CD4-positive, alpha-beta T cell (primary cell): Measurements from ENCODE around the gene CDH24. TPM values are rescaled to one million over a fixed set of nuclear protein-coding genes. Genes with fewer than 3 reads are reported as not detected.

ENCODE experiments used
- ATAC-seq: fragments of 200-7000 bp; cut with Tn5 transposase; one replicate; pipeline ENCODE4 v1.10.0; 2022; ENCODE audit warnings: mild to moderate bottlenecking; ENCODE audit not compliant: poor library complexity
- CTCF ChIA-PET: fragments of 350-600 bp; sonication (Branson Sonifier 250); formaldehyde crosslinking; loops from one replicate; lab custom pipeline; 2021; ENCODE audit warnings: antibody characterized with exemption, inconsistent platforms; lab: Charles Lee
- POLR2A ChIA-PET: fragments of 350-600 bp; sonication (Branson Sonifier 250); formaldehyde crosslinking; loops from one replicate; lab custom pipeline; 2021; ENCODE audit warnings: antibody characterized with exemption, inconsistent platforms; lab: Charles Lee
- DNase-seq, 14 experiments: peaks; one replicate each; pipeline ENCODE4 v3.0.0-alpha.2; 2013 to 2020; ENCODE audit warnings: mixed read lengths in 2 of 14
- H3K27ac ChIP-seq, 2 donors: one replicate each; pipeline versions ENCODE4 v1.5.1 to v1.7.0; 2013; ENCODE audit warnings: low read length in 2 of 2, low read depth in 1 of 2, mild to moderate bottlenecking in 1 of 2
- H3K27me3 ChIP-seq, 2 experiments: 1 replicate in 1 of 2; 2 replicates in 1 of 2; pipeline versions ENCODE4 v1.6.1 to v1.7.0; 2013; ENCODE audit warnings: low read length in 2 of 2, control low read depth in 1 of 2, mild to moderate bottlenecking in 1 of 2, moderate library complexity in 1 of 2; ENCODE audit not compliant: insufficient read depth in 2 of 2, control insufficient read depth in 1 of 2
- H3K36me3 ChIP-seq: one replicate; pipeline ENCODE4 v1.6.1; 2013; ENCODE audit warnings: low read length, control low read depth; ENCODE audit not compliant: insufficient read depth
- H3K4me1 ChIP-seq: one replicate; pipeline ENCODE4 v1.6.1; 2013; ENCODE audit warnings: low read length, control low read depth; ENCODE audit not compliant: insufficient read depth
- H3K4me3 ChIP-seq: one replicate; pipeline ENCODE4 v1.5.1; 2013; ENCODE audit warnings: mild to moderate bottlenecking, low read length, moderate library complexity
- H3K9me3 ChIP-seq, 2 experiments: 1 replicate in 1 of 2; 2 replicates in 1 of 2; pipeline versions ENCODE4 v1.6.1 to v1.7.0; 2013; ENCODE audit warnings: low read length in 2 of 2, mild to moderate bottlenecking in 2 of 2, control low read depth in 1 of 2, moderate library complexity in 1 of 2; ENCODE audit not compliant: control insufficient read depth in 1 of 2, insufficient read depth in 1 of 2
- H3K27ac Mint-ChIP-seq: one replicate; pipeline ENCODE4 v1.8.0; 2020; ENCODE audit warnings: mixed read lengths
- H3K27me3 Mint-ChIP-seq: one replicate; pipeline ENCODE4 v1.8.0; 2021; ENCODE audit warnings: mixed read lengths
- H3K36me3 Mint-ChIP-seq: one replicate; pipeline ENCODE4 v1.8.0; 2021; ENCODE audit warnings: low read depth, mixed read lengths
- H3K4me1 Mint-ChIP-seq: one replicate; pipeline ENCODE4 v1.8.0; 2021; ENCODE audit warnings: low read depth, mixed read lengths
- H3K4me3 Mint-ChIP-seq: one replicate; pipeline ENCODE4 v1.8.0; 2020; ENCODE audit warnings: mild to moderate bottlenecking, mixed read lengths
- H3K9me3 Mint-ChIP-seq: one replicate; pipeline ENCODE4 v1.8.0; 2020; ENCODE audit warnings: mixed read lengths
- intact Hi-C, 2 experiments: fragments of 100-400 bp; cut with DNase I in 1 of 2; cut with micrococcal nuclease in 1 of 2; formaldehyde crosslinking; loops; one replicate each; pipeline versions ENCODE4 v1.15.1 to v1.9.0; 2023 to 2025; cut with DNase I, micrococcal nuclease
- total RNA-seq, 174 experiments: library from RNA in 2 of 174; stranded (reverse) in 2 of 174; gene quantifications; one replicate each; pipeline ENCODE4 v1.2.3 and lab custom pipeline; 2021 to 2026
- TF ChIP-seq, protein P1 (sequence below): fragments of 200-600 bp; IDR thresholded peaks from one replicate; pipeline ENCODE4 v1.8.0; 2022; ENCODE audit warnings: antibody characterized with exemption, mild to moderate bottlenecking

Gene CDH24
- total RNA-seq, 2 experiments from 2014 or later: 3.3 to 3.7 TPM

GRCh38 chr14:23071921-23072539, 14.7 kb upstream of the CDH24 start:
- intact Hi-C loops: loop anchor here (2.0 to 5.0 kb wide), 3 partner anchors 23 to 111 kb away; partner anchors contain the start of genes ACIN1 (in 1 of the 2), C14orf119 (in 1 of the 2) and SLC7A8 (in 1 of the 2)

GRCh38 chr14:23071244-23071920, 14.1 kb upstream of the CDH24 start:
- H3K27ac Mint-ChIP-seq: peak overlapping the region; percentile 84
- H3K9me3 Mint-ChIP-seq: no peaks in the 10 kb centered on the region
- Histone ChIP-seq H3K27me3 (no peaks in the 10 kb centered on the region), H3K4me3 (peak overlapping the region; percentile 67), H3K9me3 (no peaks in the 10 kb centered on the region), H3K4me1 (peaks cover 36% of the 10 kb centered on the region), H3K36me3 (peaks cover 69% of the 10 kb centered on the region), H3K27ac (peak overlapping the region; percentile 66 to 70)
- peak overlapping the region; percentile 93 for H3K4me3 Mint-ChIP-seq
- TF ChIP-seq, protein P1, sequence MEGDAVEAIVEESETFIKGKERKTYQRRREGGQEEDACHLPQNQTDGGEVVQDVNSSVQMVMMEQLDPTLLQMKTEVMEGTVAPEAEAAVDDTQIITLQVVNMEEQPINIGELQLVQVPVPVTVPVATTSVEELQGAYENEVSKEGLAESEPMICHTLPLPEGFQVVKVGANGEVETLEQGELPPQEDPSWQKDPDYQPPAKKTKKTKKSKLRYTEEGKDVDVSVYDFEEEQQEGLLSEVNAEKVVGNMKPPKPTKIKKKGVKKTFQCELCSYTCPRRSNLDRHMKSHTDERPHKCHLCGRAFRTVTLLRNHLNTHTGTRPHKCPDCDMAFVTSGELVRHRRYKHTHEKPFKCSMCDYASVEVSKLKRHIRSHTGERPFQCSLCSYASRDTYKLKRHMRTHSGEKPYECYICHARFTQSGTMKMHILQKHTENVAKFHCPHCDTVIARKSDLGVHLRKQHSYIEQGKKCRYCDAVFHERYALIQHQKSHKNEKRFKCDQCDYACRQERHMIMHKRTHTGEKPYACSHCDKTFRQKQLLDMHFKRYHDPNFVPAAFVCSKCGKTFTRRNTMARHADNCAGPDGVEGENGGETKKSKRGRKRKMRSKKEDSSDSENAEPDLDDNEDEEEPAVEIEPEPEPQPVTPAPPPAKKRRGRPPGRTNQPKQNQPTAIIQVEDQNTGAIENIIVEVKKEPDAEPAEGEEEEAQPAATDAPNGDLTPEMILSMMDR: no peak
- H3K4me1 Mint-ChIP-seq: peaks cover 43% of the 10 kb centered on the region
- intact Hi-C loops: loop anchor here (2.0 to 5.0 kb wide), 3 partner anchors 23 to 111 kb away; partner anchors contain the start of genes ACIN1 (in 1 of the 2), C14orf119 (in 1 of the 2) and SLC7A8 (in 1 of the 2)
- peak; percentile 94 for ATAC-seq
- peak; percentile 63 to 91 (median 73) for DNase-seq
- H3K27me3 Mint-ChIP-seq: no peaks in the 10 kb centered on the region
- ChIA-PET POLR2A (interaction anchor here (0.7 to 4.5 kb wide), 9 partner anchors 9 to 501 kb away, joined by 3 to 35 read pairs (median 5); partner anchors contain the start of genes ACIN1, C14orf119, HOMEZ and MRPL52), CTCF (interaction anchor here (1.2 to 2.2 kb wide), 5 partner anchors 13 to 85 kb away, joined by 4 to 7 read pairs (median 6); partner anchors contain the start of genes ACIN1 and C14orf119)
- H3K36me3 Mint-ChIP-seq: peaks cover 66% of the 10 kb centered on the region

More at GRCh38 chr14:23071921-23072539, 14.7 kb upstream of the CDH24 start:
- POLR2A ChIA-PET: interaction anchor here (0.7 to 4.5 kb wide), 9 partner anchors 9 to 502 kb away, joined by 3 to 35 read pairs (median 5); partner anchors contain the start of genes ACIN1, C14orf119, HOMEZ and MRPL52
- peaks cover 69% of the 10 kb centered on the region for H3K36me3 ChIP-seq
- Mint-ChIP-seq H3K27me3 (no peaks in the 10 kb centered on the region), H3K27ac (peak overlapping the region; percentile 84), H3K36me3 (peaks cover 66% of the 10 kb centered on the region), H3K4me3 (peak overlapping the region; percentile 93), H3K9me3 (no peaks in the 10 kb centered on the region), H3K4me1 (peaks cover 43% of the 10 kb centered on the region)
- CTCF ChIA-PET: interaction anchor here (0.7 to 2.2 kb wide), 6 partner anchors 10 to 85 kb away, joined by 4 to 7 read pairs (median 6); partner anchors contain the start of genes ACIN1 and C14orf119
- peak overlapping the region; percentile 66 to 70 for H3K27ac ChIP-seq
- TF ChIP-seq, protein P1: no peak
- DNase-seq: no peak
- no peak overlapping the region for H3K4me3 ChIP-seq
- no peak for ATAC-seq
- H3K27me3 ChIP-seq: no peaks in the 10 kb centered on the region
- H3K4me1 ChIP-seq: peaks cover 36% of the 10 kb centered on the region
- no peaks in the 10 kb centered on the region for H3K9me3 ChIP-seq
